NOMO-1 treated with DMSO at 0.1 percent for 48 hours (cell line): ENCODE data around the gene LCMT1.
A peak's percentile ranks its signal among the peaks of the same experiment; 100 is the strongest.

Experiments
- DNase-seq: peaks from one replicate; lab custom pipeline; 2025; ENCODE audit not compliant: unreplicated experiment; lab: John Stamatoyannopoulos, UW

Gene LCMT1

GRCh38 chr16:25192096-25192495 lies 80.6 kb downstream of the LCMT1 start:
- no peak for DNase-seq

GRCh38 chr16:25194273-25194878 lies 82.8 kb downstream of the LCMT1 start:
- no peak for DNase-seq

GRCh38 chr16:25198021-25198420 lies 86.5 kb downstream of the LCMT1 start:
- DNase-seq: no peak

GRCh38 chr16:25199457-25199856 lies 87.9 kb downstream of the LCMT1 start:
- DNase-seq: no peak

GRCh38 chr16:25210758-25211157 lies 99.2 kb downstream of the LCMT1 start:
- DNase-seq: peak; percentile 81

- DNase-seq: no peak
Observed at GRCh38 chr16:25212636-25213035, 101.1 kb downstream of the LCMT1 start.

- no peak for DNase-seq
Observed at GRCh38 chr16:25213709-25214397, 102.3 kb downstream of the LCMT1 start.

GRCh38 chr16:25217112-25217511 lies 105.6 kb downstream of the LCMT1 start:
- no peak for DNase-seq

GRCh38 chr16:25217921-25218320 lies 106.4 kb downstream of the LCMT1 start:
- no peak for DNase-seq

- no peak for DNase-seq
Observed at GRCh38 chr16:25219070-25219737, 107.7 kb downstream of the LCMT1 start.

GRCh38 chr16:25222959-25223358 lies 111.4 kb downstream of the LCMT1 start:
- no peak for DNase-seq

- DNase-seq: no peak
Observed at GRCh38 chr16:25223964-25224363, 112.4 kb downstream of the LCMT1 start.

GRCh38 chr16:25224731-25225319 lies 113.3 kb downstream of the LCMT1 start:
- DNase-seq: no peak
